K562 (cell line): Measurements from ENCODE around the gene PPP1R16B. TPM values are rescaled to one million over a fixed set of nuclear protein-coding genes. Genes with fewer than 3 reads are reported as not detected.

ENCODE experiments used
- BCL6 ChIP-seq: fragments of 250-450 bp; sonication (Bioruptor Pico); IDR thresholded peaks from 2 replicates; pipeline ENCODE4 v1.4.0; 2020
- ESRRB ChIP-seq: fragments of 250-450 bp; sonication (Bioruptor Pico); IDR thresholded peaks from 2 replicates; pipeline ENCODE4 v1.5.0; 2020; ENCODE audit warnings: mild to moderate bottlenecking, moderate library complexity, borderline replicate concordance
- EZH2 ChIP-seq: IDR thresholded peaks from 2 replicates; pipeline ENCODE4 v1.6.1; 2012; ENCODE audit warnings: low read depth, mild to moderate bottlenecking, inconsistent platforms, low read length, borderline replicate concordance
- GABPB1 ChIP-seq: sonication (generic); formaldehyde crosslinking; IDR thresholded peaks from 2 replicates; pipeline ENCODE4 v1.8.0; 2022; ENCODE audit warnings: mild to moderate bottlenecking, missing genetic modification reagents
- HDGF ChIP-seq: fragments of 450-650 bp; IDR thresholded peaks from 2 replicates; pipeline ENCODE4 v1.6.1; 2016
- HLTF ChIP-seq: fragments of 450-650 bp; IDR thresholded peaks from 2 replicates; pipeline ENCODE4 v1.6.1; 2016
- HNRNPL ChIP-seq: fragments of 200-400 bp; formaldehyde crosslinking; IDR thresholded peaks from 2 replicates; pipeline ENCODE4 v1.6.1; 2017; ENCODE audit warnings: low read depth, mild to moderate bottlenecking, low read length
- KAT8 ChIP-seq: fragments of 450-650 bp; IDR thresholded peaks from 2 replicates; pipeline ENCODE4 v1.6.1; 2016; ENCODE audit warnings: low read depth, mild to moderate bottlenecking
- KDM1A ChIP-seq, 2 experiments: fragments of 450-650 bp; IDR thresholded peaks; 2 replicates each; pipeline ENCODE4 v1.6.1; 2016; ENCODE audit warnings: mild to moderate bottlenecking in 2 of 2
- MED1 ChIP-seq: sonication (generic); formaldehyde crosslinking; IDR thresholded peaks from 2 replicates; pipeline ENCODE4 v1.8.1; 2023; ENCODE audit warnings: missing genetic modification reagents, borderline replicate concordance
- MYBL2 ChIP-seq, 2 experiments: fragments of 450-650 bp in 1 of 2; sonication (generic) in 1 of 2; formaldehyde crosslinking in 1 of 2; IDR thresholded peaks; 2 replicates each; pipeline versions ENCODE4 v1.6.1 to v1.8.1; 2017 to 2022; ENCODE audit warnings: borderline replicate concordance in 1 of 2, inconsistent platforms in 1 of 2, low read depth in 1 of 2, mild to moderate bottlenecking in 1 of 2, missing genetic modification reagents in 1 of 2, moderate library complexity in 1 of 2
- NR2C2 ChIP-seq, 2 experiments: fragments of 200-800 bp in 1 of 2; sonication (Bioruptor generic) in 1 of 2; sonication (generic) in 1 of 2; formaldehyde crosslinking in 1 of 2; IDR thresholded peaks; 2 replicates each; pipeline versions ENCODE4 v1.6.1 to v1.8.0; 2016 to 2022; ENCODE audit warnings: mild to moderate bottlenecking in 1 of 2, missing compliant biosample characterization in 1 of 2, missing genetic modification characterization in 1 of 2, missing genetic modification reagents in 1 of 2
- NR3C1 ChIP-seq: sonication (generic); formaldehyde crosslinking; IDR thresholded peaks from 2 replicates; pipeline ENCODE4 v1.8.1; 2022; ENCODE audit warnings: missing genetic modification reagents
- RBM17 ChIP-seq: fragments of 200-400 bp; formaldehyde crosslinking; IDR thresholded peaks from 2 replicates; pipeline ENCODE4 v1.6.1; 2017; ENCODE audit warnings: low read depth, mild to moderate bottlenecking, low read length, borderline replicate concordance
- RBM34 ChIP-seq: fragments of 200-400 bp; formaldehyde crosslinking; IDR thresholded peaks from 2 replicates; pipeline ENCODE4 v1.6.1; 2018; ENCODE audit warnings: low read length, borderline replicate concordance; ENCODE audit not compliant: insufficient read depth
- RNF2 ChIP-seq: sonication (generic); IDR thresholded peaks from 2 replicates; pipeline ENCODE4 v1.6.1; 2016
- TARDBP ChIP-seq: fragments of 450-650 bp; IDR thresholded peaks from 2 replicates; pipeline ENCODE4 v1.6.1; 2016
- ZC3H11A ChIP-seq: IDR thresholded peaks from 2 replicates; pipeline ENCODE4 v1.6.1; 2012; ENCODE audit warnings: low read depth, low read length, improper control_type of control experiment
- ZC3H4 ChIP-seq: sonication (generic); formaldehyde crosslinking; IDR thresholded peaks from 2 replicates; pipeline ENCODE4 v1.9.0; 2021; ENCODE audit warnings: missing genetic modification reagents, borderline replicate concordance
- ZNF717 ChIP-seq: fragments of 250-450 bp; sonication (Bioruptor Pico); IDR thresholded peaks from 2 replicates; pipeline ENCODE4 v1.5.0; 2021
- ZNF766 ChIP-seq: fragments of 200-800 bp; sonication (Bioruptor generic); conservative IDR thresholded peaks from 2 replicates; pipeline ENCODE4 v1.6.1; 2016; ENCODE audit warnings: missing genetic modification characterization, missing compliant biosample characterization
- polyA plus RNA-seq, 8 experiments: library from polyadenylated mRNA; depleted of rRNA in 4 of 8; stranded (reverse) in 5 of 8; unstranded in 3 of 8; fragments of >200 nt; fragmentation: Nextera tagmentation in 2 of 8; fragmentation: Illumina TruSeq in 1 of 8; extraction: Ambion mirVana in 2 of 8; extraction: Trizol in 1 of 8; gene quantifications; 2 replicates each; pipeline versions ENCODE4 v1.2.1 to v1.2.3, GENCODE V29; 2011 to 2014; ENCODE audit warnings: inconsistent platforms in 1 of 8, missing spikeins in 1 of 8
- total RNA-seq, 7 experiments: library from RNA; depleted of rRNA in 6 of 7; stranded (reverse); fragments of >200 nt in 6 of 7; fragmentation: Illumina TruSeq in 2 of 7; extraction: Trizol in 2 of 7; gene quantifications; 2 replicates each; pipeline versions ENCODE4 v1.2.1 to v1.2.3, GENCODE V29; 2011 to 2021; ENCODE audit warnings: low replicate concordance in 1 of 7
- TF ChIP-seq, protein P1 (sequence below): fragments of 450-650 bp; IDR thresholded peaks from one replicate; pipeline ENCODE4 v1.6.1; 2018; ENCODE audit warnings: mild to moderate bottlenecking, moderate library complexity; ENCODE audit not compliant: partially characterized antibody
- TF ChIP-seq, protein P2 (sequence below): fragments of 450-650 bp; IDR thresholded peaks from 2 replicates; pipeline ENCODE4 v1.7.0; 2016; ENCODE audit warnings: borderline replicate concordance
- TF ChIP-seq, protein P3 (sequence below): sonication (generic); formaldehyde crosslinking; IDR thresholded peaks from 2 replicates; pipeline ENCODE4 v1.8.1; 2022; ENCODE audit warnings: missing genetic modification reagents

The PPP1R16B gene
- total and polyA plus RNA-seq, 9 of the 15 experiments (the other 6 are each of a cell fraction or from before 2014, with no cell fraction given), result 1.5 to 11.5 (median 6.8) TPM

DNA sequence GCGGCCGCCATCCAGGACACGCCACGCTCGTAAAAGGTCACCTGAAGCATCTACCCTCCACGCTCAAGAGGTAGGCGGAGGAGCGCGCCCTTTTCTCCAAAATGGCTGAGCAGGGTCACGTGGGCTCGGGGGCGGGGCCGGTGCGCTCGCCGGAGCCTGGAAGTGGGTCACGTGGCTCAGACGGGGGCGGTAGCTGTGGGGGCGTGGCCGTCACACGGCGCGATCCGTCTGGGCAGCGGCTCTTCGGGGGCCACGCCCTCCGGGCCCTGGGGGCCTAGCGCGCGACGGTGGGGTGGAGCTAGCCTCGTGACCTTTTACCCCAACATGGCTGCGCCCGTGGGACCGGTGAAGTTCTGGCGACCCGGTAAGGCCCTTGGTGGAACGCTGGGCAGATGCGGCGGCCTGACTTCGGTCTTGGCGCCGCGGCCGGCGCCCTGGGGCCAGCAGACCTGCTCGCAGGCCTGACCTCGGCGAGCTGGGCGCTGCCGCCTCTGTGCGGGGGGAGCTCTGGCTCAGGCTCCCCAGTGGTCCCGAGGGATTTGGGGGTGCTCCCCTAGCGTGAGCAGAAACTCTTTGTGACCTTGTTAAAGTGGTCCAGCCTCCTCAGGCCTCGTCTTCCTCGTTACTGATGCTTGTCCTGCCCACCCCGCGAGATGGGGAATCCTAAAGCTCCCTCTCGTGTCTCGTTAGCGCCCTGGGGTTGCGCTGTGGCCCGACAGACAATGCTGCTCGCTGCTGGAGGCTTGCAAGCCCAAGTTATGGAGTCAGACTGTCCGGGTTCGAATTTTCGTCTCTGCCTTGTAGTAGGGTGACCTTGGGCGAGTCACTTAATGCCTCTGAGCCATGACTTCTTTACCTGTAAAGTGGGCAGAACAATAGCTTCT, 156.8 kb downstream of the PPP1R16B start, which contains the start of gene DHX35 (continued):
- TF ChIP-seq KAT8 (no peak), RNF2 (peak; percentile 71), ESRRB (CRISPR knock-in tag) (no peak), ZC3H11A (no peak), BCL6 (no peak), NR3C1 (CRISPR knock-in tag) (no peak), KDM1A (IDR thresholded peaks at IDR 0.05) (no peak), MYBL2 (IDR thresholded peaks at IDR 0.05; ENCODE audit: low read depth) (no peak), MYBL2 (CRISPR knock-in tag; IDR thresholded peaks at IDR 0.05; ENCODE audit: borderline replicate concordance) (no peak), TARDBP (no peak; the same call in 1 of the 2 replicates), HLTF (no peak; the same call in 1 of the 2 replicates), ZC3H4 (CRISPR knock-in tag) (no peak), HNRNPL (no peak), HDGF (no peak), RBM17 (no peak), MED1 (no peak), EZH2 (no peak), RBM34 (no peak), NR2C2 (CRISPR knock-in tag; IDR thresholded peaks at IDR 0.05) (peak; percentile 97), NR2C2 (tag; IDR thresholded peaks at IDR 0.05) (peak; percentile 99), ZNF766 (CRISPR knock-in tag) (peak; percentile 53; the same call in 1 of the 2 replicates), ZNF717 (CRISPR knock-in tag) (no peak), GABPB1 (CRISPR knock-in tag) (peak; percentile 61)
- TF ChIP-seq, protein P1, sequence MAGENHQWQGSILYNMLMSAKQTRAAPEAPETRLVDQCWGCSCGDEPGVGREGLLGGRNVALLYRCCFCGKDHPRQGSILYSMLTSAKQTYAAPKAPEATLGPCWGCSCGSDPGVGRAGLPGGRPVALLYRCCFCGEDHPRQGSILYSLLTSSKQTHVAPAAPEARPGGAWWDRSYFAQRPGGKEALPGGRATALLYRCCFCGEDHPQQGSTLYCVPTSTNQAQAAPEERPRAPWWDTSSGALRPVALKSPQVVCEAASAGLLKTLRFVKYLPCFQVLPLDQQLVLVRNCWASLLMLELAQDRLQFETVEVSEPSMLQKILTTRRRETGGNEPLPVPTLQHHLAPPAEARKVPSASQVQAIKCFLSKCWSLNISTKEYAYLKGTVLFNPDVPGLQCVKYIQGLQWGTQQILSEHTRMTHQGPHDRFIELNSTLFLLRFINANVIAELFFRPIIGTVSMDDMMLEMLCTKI, result no peak
- TF ChIP-seq, protein P2, sequence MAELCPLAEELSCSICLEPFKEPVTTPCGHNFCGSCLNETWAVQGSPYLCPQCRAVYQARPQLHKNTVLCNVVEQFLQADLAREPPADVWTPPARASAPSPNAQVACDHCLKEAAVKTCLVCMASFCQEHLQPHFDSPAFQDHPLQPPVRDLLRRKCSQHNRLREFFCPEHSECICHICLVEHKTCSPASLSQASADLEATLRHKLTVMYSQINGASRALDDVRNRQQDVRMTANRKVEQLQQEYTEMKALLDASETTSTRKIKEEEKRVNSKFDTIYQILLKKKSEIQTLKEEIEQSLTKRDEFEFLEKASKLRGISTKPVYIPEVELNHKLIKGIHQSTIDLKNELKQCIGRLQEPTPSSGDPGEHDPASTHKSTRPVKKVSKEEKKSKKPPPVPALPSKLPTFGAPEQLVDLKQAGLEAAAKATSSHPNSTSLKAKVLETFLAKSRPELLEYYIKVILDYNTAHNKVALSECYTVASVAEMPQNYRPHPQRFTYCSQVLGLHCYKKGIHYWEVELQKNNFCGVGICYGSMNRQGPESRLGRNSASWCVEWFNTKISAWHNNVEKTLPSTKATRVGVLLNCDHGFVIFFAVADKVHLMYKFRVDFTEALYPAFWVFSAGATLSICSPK, result no peak
- TF ChIP-seq, protein P3, sequence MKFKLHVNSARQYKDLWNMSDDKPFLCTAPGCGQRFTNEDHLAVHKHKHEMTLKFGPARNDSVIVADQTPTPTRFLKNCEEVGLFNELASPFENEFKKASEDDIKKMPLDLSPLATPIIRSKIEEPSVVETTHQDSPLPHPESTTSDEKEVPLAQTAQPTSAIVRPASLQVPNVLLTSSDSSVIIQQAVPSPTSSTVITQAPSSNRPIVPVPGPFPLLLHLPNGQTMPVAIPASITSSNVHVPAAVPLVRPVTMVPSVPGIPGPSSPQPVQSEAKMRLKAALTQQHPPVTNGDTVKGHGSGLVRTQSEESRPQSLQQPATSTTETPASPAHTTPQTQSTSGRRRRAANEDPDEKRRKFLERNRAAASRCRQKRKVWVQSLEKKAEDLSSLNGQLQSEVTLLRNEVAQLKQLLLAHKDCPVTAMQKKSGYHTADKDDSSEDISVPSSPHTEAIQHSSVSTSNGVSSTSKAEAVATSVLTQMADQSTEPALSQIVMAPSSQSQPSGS, result no peak
